HG03280 (cell line): ENCODE measurements around the gene AHDC1.
"Not testable (repeated sequence)": the region's sequence is repeated elsewhere in the genome, so short reads cannot be mapped to it uniquely, and the experiment has no call there.

Experiments used
- ATAC-seq: cut with Tn5 transposase; IDR thresholded peaks from one replicate; pipeline ENCODE4 v1.9.1; 2021; ENCODE audit warnings: mild to moderate bottlenecking, moderate library complexity; ENCODE audit not compliant: unreplicated experiment

The AHDC1 gene

GRCh38 chr1:27603681-27604578 lies at the start of gene AHDC1:
TSS of gene AHDC1 (minus strand) at chr1:27604144. CDS start at chr1:27552115, 52,029 bp downstream.
- peak; percentile 66 for ATAC-seq

GRCh38 chr1:27652111-27652864 lies 48.3 kb upstream of the AHDC1 start:
- no peak for ATAC-seq

- ATAC-seq, result no peak
These were observed 46.7 kb upstream of the AHDC1 start for GRCh38 chr1:27650539-27651175.

GRCh38 chr1:27650171-27650538 lies 46.2 kb upstream of the AHDC1 start:
- ATAC-seq, result no peak

- ATAC-seq, result no peak
These were observed 45.3 kb upstream of the AHDC1 start for GRCh38 chr1:27649306-27649635.

GRCh38 chr1:27648602-27649305 lies 44.8 kb upstream of the AHDC1 start:
- ATAC-seq, result no peak

- ATAC-seq, result no peak
These were observed 43.4 kb upstream of the AHDC1 start for GRCh38 chr1:27647328-27647727.

GRCh38 chr1:27646676-27647075 lies 42.7 kb upstream of the AHDC1 start:
- ATAC-seq, result no peak

GRCh38 chr1:27645071-27645415 lies 41.1 kb upstream of the AHDC1 start:
- ATAC-seq, result no peak

- ATAC-seq, result no peak
These were observed 40.6 kb upstream of the AHDC1 start for GRCh38 chr1:27644369-27645070.

GRCh38 chr1:27643600-27644368 lies 39.8 kb upstream of the AHDC1 start:
- peak; percentile 72 for ATAC-seq

GRCh38 chr1:27640514-27640913 lies 36.6 kb upstream of the AHDC1 start:
- not testable (repeated sequence) for ATAC-seq

- ATAC-seq, result no peak
These were observed 34.9 kb upstream of the AHDC1 start for GRCh38 chr1:27638805-27639204.

- no peak for ATAC-seq
These were observed 34.2 kb upstream of the AHDC1 start for GRCh38 chr1:27638047-27638734.

- no peak for ATAC-seq
These were observed 31.6 kb upstream of the AHDC1 start for GRCh38 chr1:27635396-27636142.

- no peak for ATAC-seq
These were observed 31.0 kb upstream of the AHDC1 start, which contains the start of gene FGR for GRCh38 chr1:27634985-27635367. TSS of gene FGR (minus strand) at chr1:27635185. CDS start at chr1:27623916, 11,269 bp downstream.

- no peak for ATAC-seq
These were observed 30.4 kb upstream of the AHDC1 start for GRCh38 chr1:27634177-27634984.
